Endometrium (tissue), 2 donors: ENCODE data around the gene CRYBB3.

ENCODE experiments used
- FAIRE-seq: peaks from 2 replicates; lab custom pipeline; 2012; peaks lifted over from hg19 to GRCh38; lab: Jason Lieb, UNC
- donor health status: control.
- donor health status: control.

The CRYBB3 gene

DNA sequence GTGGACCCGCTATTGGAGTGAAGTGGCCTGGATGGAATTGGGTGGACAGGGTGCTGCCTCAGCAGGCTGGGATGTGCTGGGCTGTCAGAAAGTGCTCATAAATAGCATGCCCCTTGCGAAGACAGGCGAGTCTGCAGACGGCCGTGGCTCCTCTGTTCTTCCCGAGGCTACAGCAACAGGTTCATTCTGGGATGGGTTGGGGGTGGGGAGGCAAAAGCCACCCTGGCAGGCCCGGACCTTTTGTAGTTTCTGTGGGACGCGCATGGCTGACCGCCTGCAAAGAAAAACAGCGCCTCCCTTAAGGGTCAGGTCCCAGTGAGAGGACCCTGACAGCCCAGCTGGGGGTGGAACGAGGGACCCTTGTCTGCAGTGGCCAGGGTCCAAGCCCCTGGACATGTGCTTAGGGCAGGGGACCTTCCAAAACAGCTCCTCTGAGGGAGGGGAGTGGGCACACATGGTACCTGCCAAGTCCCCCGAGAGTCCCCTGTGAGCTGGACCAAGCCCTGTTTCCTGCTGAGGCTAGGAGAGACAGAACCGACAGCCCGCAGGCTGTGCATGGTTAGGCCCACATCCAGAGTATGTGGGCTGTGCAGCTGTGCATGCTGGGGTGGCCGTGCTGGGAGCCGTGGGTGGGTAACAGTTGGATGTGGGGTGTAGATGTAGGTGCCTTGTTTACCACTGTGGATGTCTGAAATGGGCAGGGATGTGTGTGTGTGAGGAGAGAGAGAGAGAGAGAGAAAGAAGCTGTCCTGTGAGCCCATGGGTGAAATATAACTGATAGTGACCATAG is at the start of gene CRYBB3:
TSS of gene CRYBB3 (plus strand) at position 128 of the 790 bp plus-strand sequence. CDS start 1,539 bp downstream, outside the sequence.
- FAIRE-seq, result no peak

DNA sequence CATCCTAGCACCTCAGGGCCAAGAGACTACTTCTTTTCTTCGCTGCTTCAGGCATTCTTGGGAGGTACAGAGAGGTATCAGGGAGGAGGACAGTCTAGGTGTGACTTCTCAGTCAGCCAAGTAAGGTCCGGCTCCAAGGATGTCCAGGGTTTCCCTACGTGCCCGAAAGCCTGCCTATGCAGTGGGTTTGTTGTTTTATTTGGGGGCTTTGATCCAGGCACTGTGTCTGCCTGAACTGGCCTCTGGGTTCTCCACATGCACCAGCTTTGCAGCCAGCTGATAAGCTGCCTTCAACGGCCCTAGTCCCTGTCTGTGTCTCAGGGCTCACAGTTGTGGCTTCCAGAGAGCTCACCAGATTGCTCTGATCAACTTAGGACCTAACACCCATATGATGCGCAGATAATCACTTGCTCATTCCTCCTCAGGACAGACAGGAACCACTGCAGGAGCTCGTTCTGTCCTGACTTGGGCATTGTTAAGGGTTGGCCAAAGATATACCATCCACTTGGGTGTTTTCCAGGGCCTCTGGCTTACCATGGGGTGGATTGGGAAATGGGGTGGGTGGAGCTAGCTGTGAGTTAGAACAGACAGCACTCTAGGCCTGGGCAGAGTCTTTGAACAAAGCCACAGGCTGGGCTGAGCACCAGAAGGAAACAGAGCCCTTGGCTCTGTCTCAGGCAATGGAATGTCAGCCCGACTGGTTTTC is 45.5 kb upstream of the CRYBB3 start:
- no peak for FAIRE-seq

DNA sequence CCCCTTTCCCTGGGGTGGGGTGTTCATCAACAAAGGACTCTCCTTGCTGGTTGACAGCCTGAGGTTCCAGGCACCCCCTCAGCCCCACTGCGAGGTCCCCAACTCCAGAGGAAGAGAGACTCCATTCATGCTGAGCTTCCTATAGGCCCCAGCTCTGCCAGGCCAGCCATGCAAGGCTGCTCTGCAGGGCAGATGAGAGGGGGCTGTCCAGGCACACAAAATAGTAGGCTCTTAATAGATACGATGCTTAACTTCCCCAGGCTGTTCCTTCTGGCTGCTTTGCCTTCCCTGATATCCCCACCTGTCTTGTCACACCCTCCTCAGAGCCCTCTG is 45.0 kb upstream of the CRYBB3 start:
- FAIRE-seq, result no peak

DNA sequence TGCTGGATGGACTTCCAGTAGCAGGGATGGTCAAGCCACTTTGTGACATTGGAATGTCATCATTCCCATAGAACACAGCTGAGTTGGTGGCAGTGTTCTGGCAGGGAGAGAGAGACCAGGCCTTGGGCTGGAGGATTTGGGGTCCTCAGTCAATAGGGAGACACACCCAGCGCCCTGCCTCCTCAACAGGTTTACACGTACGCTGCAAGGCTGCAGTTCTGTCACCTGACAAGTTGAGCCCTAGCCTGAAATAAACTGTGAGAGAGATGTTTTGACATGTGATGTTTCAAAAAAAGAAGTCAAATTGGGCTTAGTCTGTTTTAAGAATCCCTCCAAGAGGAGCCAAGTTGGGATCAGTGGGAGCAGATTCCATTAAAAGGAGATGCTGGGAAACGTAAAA is 42.9 kb upstream of the CRYBB3 start:
- FAIRE-seq, result no peak

GRCh38 chr22:25159028-25159427 is 40.6 kb upstream of the CRYBB3 start:
- FAIRE-seq, result no peak

DNA sequence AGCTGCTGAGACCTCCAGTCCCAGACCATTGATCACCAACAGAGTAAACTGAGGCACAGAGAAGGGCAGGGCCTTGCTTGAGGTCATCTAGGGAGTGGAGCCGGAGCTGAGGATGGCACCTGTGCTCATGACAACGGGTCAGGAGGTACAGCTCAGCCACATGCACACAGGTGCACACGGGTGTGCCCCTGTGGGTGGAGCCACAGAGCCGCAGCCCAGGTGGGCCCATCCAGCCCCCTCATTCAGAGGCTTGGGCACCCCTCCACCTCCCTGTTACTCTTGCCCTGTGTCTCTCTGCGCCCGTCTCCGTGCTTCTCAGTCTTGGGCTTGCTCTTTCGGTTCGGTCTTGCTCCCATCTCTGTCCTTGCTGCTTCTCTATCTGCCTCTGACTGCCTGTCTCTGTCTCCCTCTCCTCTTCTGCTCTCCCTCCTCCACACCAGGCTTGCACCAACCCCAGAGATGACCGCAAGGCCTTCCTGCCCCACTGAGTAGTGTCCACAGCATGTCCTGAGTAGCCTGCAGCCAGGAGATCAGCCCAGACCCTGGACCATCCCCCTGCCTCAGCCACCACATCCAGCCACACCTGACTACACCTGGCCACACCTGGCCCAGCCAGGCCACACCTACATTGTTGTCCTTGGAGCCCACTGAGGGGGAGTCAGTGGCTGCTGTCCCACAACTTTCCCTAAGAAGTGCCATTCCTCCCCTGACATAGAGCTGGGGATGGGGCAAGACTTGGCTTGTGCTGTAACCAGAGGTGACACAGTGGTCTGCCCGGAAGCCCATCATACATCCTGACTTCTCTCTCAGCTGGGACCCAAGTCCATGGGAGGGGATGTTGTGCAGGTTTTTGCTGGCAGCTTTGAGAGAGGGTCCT is 39.3 kb upstream of the CRYBB3 start:
- FAIRE-seq, result no peak

DNA sequence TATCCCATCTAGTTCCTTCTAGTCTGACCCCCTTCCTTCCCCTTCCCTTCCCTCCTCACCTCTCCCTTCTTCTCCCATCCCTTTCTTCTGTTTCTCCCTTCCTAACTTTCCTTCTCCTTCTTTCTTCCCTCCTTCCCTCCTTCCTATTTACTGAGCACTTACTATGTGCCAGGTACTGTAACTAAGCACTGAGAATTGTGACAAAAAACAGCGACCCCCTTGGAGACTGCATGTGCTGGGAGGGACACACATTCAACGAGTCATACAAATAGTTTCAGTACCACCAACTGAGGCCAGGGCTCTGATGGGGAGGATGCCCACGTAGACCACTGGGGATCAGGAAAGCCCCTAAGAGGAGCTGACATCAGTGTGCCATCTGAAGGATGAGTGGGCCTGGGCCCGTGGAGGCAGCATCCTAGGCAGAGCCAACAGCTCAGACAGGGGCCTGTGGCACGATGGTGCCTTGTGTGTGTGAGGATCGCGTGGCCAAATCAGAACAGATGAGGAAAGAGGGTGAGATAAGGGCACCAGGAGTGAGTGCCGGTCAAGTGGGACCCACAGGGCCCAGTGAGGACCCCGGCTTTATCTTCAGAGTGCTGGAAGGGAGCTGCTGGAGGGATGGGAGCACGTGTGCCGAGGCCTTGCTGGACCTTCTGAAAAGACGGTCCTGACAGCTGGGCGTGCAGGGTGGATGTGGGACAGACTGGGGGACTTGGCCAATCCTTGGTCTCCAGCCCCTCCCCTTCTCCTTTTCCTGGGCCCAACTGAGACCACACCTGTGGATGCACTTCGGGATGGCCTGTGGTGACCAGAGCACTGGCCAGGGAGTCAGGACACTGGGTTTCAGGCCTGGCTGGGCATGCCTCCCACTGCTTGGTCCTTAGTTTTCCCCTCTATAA is 38.4 kb upstream of the CRYBB3 start:
- no peak for FAIRE-seq

- no peak for FAIRE-seq
Measured at GRCh38 chr22:25161916-25162530, 37.6 kb upstream of the CRYBB3 start.

- FAIRE-seq, result no peak
Measured at GRCh38 chr22:25162561-25162960, 37.1 kb upstream of the CRYBB3 start.

DNA sequence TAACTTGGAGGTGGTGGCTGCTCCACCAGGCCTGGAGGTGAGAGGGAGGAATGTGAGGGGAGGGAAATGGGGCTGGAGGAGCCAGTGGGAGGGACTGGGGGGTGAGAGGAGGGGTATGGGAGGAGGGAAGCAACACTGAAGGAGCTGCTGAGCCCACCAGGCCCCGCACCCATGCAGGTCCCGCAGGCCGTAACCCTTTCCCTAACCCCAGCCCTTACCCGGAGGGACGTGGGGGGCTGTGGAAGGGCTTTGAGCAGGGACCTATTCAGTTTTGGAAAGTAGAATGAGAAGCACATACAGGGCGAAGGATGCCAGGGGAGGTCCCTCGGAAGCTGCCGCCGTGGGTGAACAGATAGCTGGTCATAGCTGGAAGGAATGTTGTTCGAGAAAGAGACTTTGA is 33.9 kb upstream of the CRYBB3 start:
- FAIRE-seq, result no peak

- no peak for FAIRE-seq
Measured at GRCh38 chr22:25166266-25167040, 33.2 kb upstream of the CRYBB3 start.

- no peak for FAIRE-seq
Measured at GRCh38 chr22:25167082-25167481, 32.6 kb upstream of the CRYBB3 start.

GRCh38 chr22:25167834-25168601 is 31.6 kb upstream of the CRYBB3 start:
- FAIRE-seq, result no peak

GRCh38 chr22:25169278-25170031 is 30.2 kb upstream of the CRYBB3 start:
- FAIRE-seq, result no peak

GRCh38 chr22:25170426-25170980 is 29.2 kb upstream of the CRYBB3 start:
- no peak for FAIRE-seq

DNA sequence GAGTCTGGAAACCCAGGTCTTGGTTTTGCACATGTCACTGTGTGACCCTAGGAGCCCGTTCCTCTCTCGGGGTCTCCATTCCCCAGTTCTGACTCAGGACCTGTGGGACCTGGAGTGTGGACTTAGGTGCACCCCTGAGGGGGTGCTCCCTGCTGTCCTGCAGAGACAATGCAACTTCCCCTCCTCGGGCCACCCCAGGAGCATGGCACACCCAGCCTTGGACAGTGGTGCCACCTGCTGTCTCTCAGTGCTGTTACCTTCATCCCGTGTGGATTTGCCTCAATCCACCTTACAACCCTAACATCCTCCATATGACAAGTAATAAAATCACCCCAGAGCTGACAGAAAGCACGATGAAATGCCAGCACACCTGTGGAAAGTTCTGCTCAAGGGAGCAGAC is 27.5 kb upstream of the CRYBB3 start:
- FAIRE-seq, result no peak

DNA sequence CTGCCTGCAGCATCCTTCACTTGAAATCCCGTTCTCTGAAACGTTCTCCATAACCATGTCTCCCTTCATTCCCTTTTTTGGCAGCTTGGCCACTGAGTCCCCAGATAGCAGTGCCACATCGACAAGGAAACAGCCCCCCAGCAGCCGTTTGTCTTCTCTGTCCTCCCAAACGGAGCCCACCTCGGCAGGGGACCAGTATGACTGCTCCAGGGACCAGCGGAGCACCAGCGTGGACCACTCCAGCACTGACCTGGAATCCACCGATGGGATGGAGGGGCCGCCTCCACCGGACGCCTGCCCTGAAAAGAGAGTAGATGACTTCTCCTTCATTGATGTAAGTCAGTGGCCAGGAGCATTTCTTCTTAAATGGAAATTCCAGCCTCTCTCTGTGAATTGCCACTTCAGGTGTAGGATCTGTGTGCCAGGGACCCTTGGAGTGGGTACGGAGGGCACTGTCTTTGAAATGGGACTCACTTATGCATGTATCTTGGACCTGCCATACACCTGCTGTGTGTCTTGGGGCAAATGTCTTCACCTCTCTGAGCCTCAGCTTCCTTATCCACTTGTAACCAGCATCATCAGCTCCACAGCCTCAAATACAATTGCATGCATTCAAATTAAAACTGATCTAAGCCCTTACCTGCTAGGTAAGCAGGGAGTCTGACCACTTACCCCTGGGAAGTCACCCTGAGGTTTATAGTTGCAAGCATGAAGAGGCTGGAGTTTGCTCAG is 25.3 kb upstream of the CRYBB3 start:
- FAIRE-seq, result no peak

- no peak for FAIRE-seq
Measured at GRCh38 chr22:25174888-25175411, 24.7 kb upstream of the CRYBB3 start.
